HEK293 (cell line): ENCODE data around the gene BMPR1A.

Experiments used
- BCL11A ChIP-seq: fragments of 450-650 bp; formaldehyde crosslinking; IDR thresholded peaks from 2 replicates; pipeline ENCODE4 v1.5.1; 2016; ENCODE audit warnings: low read depth, missing biosample characterization, missing genetic modification characterization
- ZFP3 ChIP-seq: fragments of 450-650 bp; formaldehyde crosslinking; IDR thresholded peaks from 2 replicates; pipeline ENCODE4 v1.5.1; 2016; ENCODE audit warnings: low read depth, missing biosample characterization, missing genetic modification characterization
- ZFP37 ChIP-seq: fragments of 450-650 bp; formaldehyde crosslinking; IDR thresholded peaks from 2 replicates; pipeline ENCODE4 v1.5.1; 2016; ENCODE audit warnings: missing biosample characterization, missing genetic modification characterization
- ZIC2 ChIP-seq: fragments of 450-650 bp; formaldehyde crosslinking; IDR thresholded peaks from 2 replicates; pipeline ENCODE4 v1.5.1; 2016; ENCODE audit warnings: missing biosample characterization, missing genetic modification characterization
- ZNF146 ChIP-seq: fragments of 450-650 bp; formaldehyde crosslinking; IDR thresholded peaks from 2 replicates; pipeline ENCODE4 v1.5.1; 2016; ENCODE audit warnings: missing biosample characterization, missing genetic modification characterization
- ZNF302 ChIP-seq: fragments of 450-650 bp; formaldehyde crosslinking; IDR thresholded peaks from 2 replicates; pipeline ENCODE4 v1.5.1; 2016; ENCODE audit warnings: missing biosample characterization, missing genetic modification characterization, low read depth
- ZNF394 ChIP-seq: fragments of 450-650 bp; formaldehyde crosslinking; IDR thresholded peaks from 2 replicates; pipeline ENCODE4 v1.5.1; 2016; ENCODE audit warnings: missing biosample characterization, missing genetic modification characterization, mild to moderate bottlenecking, moderate library complexity, borderline replicate concordance
- TF ChIP-seq, protein P1 (sequence below): fragments of 450-650 bp; formaldehyde crosslinking; IDR thresholded peaks from 2 replicates; pipeline ENCODE4 v1.5.1; 2016; ENCODE audit warnings: missing biosample characterization, missing genetic modification characterization
- TF ChIP-seq, protein P2 (sequence below): fragments of 450-650 bp; formaldehyde crosslinking; optimal IDR thresholded peaks from 2 replicates; pipeline ENCODE3; 2016; ENCODE audit warnings: missing biosample characterization, mild to moderate bottlenecking, missing genetic modification characterization
- TF ChIP-seq, protein P3 (sequence below): fragments of 450-650 bp; formaldehyde crosslinking; IDR thresholded peaks from 2 replicates; pipeline ENCODE4 v1.5.1; 2016; ENCODE audit warnings: missing biosample characterization, missing genetic modification characterization
- TF ChIP-seq, protein P4 (sequence below): fragments of 450-650 bp; formaldehyde crosslinking; IDR thresholded peaks from 2 replicates; pipeline ENCODE4 v1.5.1; 2016; ENCODE audit warnings: missing biosample characterization, missing genetic modification characterization

DNA sequence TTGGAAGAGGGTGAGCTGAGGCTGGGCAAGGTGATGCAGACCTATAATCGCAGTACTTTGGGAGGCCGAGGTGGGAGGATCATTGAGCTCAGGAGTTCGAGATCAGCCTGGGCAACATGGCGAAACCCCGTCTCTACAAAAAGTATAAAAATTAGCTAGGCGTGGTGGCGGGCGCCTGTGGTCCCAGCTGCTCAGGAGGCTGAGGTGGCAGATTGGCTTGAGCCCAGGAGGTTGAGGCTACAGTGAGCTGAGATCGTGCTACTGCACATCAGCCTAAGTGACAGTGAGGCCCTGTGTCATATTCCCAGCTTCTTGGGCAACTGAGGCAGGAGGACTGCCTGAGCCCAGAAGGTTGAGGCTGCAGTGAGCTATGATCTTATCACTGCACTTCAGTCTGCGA is 13.6 kb downstream of the BMPR1A start:
- TF ChIP-seq, protein P1, sequence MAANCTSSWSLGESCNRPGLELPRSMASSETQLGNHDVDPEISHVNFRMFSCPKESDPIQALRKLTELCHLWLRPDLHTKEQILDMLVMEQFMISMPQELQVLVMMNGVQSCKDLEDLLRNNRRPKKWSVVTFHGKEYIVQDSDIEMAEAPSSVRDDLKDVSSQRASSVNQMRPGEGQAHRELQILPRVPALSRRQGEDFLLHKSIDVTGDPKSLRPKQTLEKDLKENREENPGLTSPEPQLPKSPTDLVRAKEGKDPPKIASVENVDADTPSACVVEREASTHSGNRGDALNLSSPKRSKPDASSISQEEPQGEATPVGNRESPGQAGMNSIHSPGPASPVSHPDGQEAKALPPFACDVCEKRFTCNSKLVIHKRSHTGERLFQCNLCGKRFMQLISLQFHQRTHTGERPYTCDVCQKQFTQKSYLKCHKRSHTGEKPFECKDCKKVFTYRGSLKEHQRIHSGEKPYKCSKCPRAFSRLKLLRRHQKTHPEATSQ (tag by site-specific recombination): no peak
- TF ChIP-seq ZIC2 (tag by site-specific recombination): no peak
- no peak for TF ChIP-seq ZFP37 (tag by site-specific recombination)
- TF ChIP-seq BCL11A (tag by site-specific recombination): no peak
- no peak for TF ChIP-seq ZFP3 (tag by site-specific recombination)
- TF ChIP-seq, protein P2, sequence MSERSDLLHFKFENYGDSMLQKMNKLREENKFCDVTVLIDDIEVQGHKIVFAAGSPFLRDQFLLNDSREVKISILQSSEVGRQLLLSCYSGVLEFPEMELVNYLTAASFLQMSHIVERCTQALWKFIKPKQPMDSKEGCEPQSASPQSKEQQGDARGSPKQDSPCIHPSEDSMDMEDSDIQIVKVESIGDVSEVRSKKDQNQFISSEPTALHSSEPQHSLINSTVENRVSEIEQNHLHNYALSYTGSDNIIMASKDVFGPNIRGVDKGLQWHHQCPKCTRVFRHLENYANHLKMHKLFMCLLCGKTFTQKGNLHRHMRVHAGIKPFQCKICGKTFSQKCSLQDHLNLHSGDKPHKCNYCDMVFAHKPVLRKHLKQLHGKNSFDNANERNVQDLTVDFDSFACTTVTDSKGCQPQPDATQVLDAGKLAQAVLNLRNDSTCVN (tag by site-specific recombination): no peak
- TF ChIP-seq ZNF302 (tag by site-specific recombination): no peak
- TF ChIP-seq ZNF394: no peak
- no peak for TF ChIP-seq ZNF146 (tag by site-specific recombination)
- TF ChIP-seq, protein P3, sequence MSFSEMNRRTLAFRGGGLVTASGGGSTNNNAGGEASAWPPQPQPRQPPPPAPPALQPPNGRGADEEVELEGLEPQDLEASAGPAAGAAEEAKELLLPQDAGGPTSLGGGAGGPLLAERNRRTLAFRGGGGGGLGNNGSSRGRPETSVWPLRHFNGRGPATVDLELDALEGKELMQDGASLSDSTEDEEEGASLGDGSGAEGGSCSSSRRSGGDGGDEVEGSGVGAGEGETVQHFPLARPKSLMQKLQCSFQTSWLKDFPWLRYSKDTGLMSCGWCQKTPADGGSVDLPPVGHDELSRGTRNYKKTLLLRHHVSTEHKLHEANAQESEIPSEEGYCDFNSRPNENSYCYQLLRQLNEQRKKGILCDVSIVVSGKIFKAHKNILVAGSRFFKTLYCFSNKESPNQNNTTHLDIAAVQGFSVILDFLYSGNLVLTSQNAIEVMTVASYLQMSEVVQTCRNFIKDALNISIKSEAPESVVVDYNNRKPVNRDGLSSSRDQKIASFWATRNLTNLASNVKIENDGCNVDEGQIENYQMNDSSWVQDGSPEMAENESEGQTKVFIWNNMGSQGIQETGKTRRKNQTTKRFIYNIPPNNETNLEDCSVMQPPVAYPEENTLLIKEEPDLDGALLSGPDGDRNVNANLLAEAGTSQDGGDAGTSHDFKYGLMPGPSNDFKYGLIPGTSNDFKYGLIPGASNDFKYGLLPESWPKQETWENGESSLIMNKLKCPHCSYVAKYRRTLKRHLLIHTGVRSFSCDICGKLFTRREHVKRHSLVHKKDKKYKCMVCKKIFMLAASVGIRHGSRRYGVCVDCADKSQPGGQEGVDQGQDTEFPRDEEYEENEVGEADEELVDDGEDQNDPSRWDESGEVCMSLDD (tag by site-specific recombination): no peak
- TF ChIP-seq, protein P4, sequence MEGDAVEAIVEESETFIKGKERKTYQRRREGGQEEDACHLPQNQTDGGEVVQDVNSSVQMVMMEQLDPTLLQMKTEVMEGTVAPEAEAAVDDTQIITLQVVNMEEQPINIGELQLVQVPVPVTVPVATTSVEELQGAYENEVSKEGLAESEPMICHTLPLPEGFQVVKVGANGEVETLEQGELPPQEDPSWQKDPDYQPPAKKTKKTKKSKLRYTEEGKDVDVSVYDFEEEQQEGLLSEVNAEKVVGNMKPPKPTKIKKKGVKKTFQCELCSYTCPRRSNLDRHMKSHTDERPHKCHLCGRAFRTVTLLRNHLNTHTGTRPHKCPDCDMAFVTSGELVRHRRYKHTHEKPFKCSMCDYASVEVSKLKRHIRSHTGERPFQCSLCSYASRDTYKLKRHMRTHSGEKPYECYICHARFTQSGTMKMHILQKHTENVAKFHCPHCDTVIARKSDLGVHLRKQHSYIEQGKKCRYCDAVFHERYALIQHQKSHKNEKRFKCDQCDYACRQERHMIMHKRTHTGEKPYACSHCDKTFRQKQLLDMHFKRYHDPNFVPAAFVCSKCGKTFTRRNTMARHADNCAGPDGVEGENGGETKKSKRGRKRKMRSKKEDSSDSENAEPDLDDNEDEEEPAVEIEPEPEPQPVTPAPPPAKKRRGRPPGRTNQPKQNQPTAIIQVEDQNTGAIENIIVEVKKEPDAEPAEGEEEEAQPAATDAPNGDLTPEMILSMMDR (tag by site-specific recombination): no peak
